Breast epithelium (tissue), 4 donors: ENCODE measurements around the gene FOXRED1. TPM values are rescaled to one million over a fixed set of nuclear protein-coding genes. Genes with fewer than 3 reads are reported as not detected.

Source experiments
- DNase-seq, 2 donors: peaks; one replicate each; pipeline ENCODE4 v3.0.0-alpha.2; 2019; ENCODE audit warnings: low spot score in 2 of 2
- H3K27ac ChIP-seq, 2 donors: fragments of 200-600 bp; sonication (generic) in 1 of 2; one replicate each; pipeline ENCODE4 v1.5.1; 2016 to 2019; ENCODE audit warnings: mild to moderate bottlenecking in 1 of 2
- H3K27me3 ChIP-seq, 2 donors: fragments of 200-600 bp; sonication (generic) in 1 of 2; one replicate each; pipeline versions ENCODE4 v1.5.1 to v1.6.0; 2017 to 2019; ENCODE audit warnings: control low read depth in 1 of 2, mild to moderate bottlenecking in 1 of 2
- H3K36me3 ChIP-seq: fragments of 200-600 bp; one replicate; pipeline ENCODE4 v1.5.1; 2019
- H3K4me1 ChIP-seq, 2 donors: fragments of 200-600 bp; sonication (generic); one replicate each; pipeline ENCODE4 v1.5.1; 2016 to 2019; ENCODE audit warnings: control low read depth in 1 of 2
- H3K4me3 ChIP-seq, 3 donors: fragments of 200-600 bp; sonication (generic); 1 replicate in 2 of 3; 2 replicates in 1 of 3; pipeline ENCODE4 v1.5.1; 2016 to 2019; ENCODE audit warnings: mild to moderate bottlenecking in 3 of 3, moderate library complexity in 2 of 3
- H3K9me3 ChIP-seq, 2 donors: fragments of 200-600 bp; sonication (generic) in 1 of 2; one replicate each; pipeline ENCODE4 v1.5.1; 2016 to 2019; ENCODE audit warnings: control low read depth in 1 of 2
- CTCF ChIP-seq, 3 donors: fragments of 450-650 bp; IDR thresholded peaks; one replicate each; pipeline ENCODE4 v1.5.1; 2016 to 2017; ENCODE audit warnings: antibody characterized with exemption in 3 of 3, mild to moderate bottlenecking in 3 of 3, moderate library complexity in 3 of 3
- POLR2A ChIP-seq: fragments of 450-650 bp; IDR thresholded peaks from one replicate; pipeline ENCODE4 v1.6.1; 2016; ENCODE audit warnings: antibody characterized with exemption, mild to moderate bottlenecking, moderate library complexity
- POLR2AphosphoS5 ChIP-seq, 3 donors: sonication (generic); formaldehyde crosslinking; IDR thresholded peaks; one replicate each; pipeline ENCODE4 v1.6.1; 2017; ENCODE audit warnings: antibody characterized with exemption in 3 of 3
- intact Hi-C: fragments of 100-400 bp; cut with DNase I; formaldehyde crosslinking; loops from one replicate; pipeline ENCODE4 v1.15.1; 2023; ENCODE audit warnings: low total_unique reads
- total RNA-seq, 3 donors: library from RNA; depleted of rRNA; stranded (reverse); fragments of >200 nt; gene quantifications; one replicate each; pipeline ENCODE4 v1.1.0, GENCODE V29; 2016

FOXRED1 gene
- total RNA-seq, 3 donors from 2014 or later = 13.1 to 23.3 (median 16.6) TPM

GRCh38 chr11:126229858-126230540 is 39.0 kb upstream of the FOXRED1 start:
- intact Hi-C loops = loop anchor here (5.0 kb wide), 1 partner anchor 1458 kb away; no protein-coding TSS in a partner anchor
- Histone ChIP-seq H3K4me3 (no peak overlapping the region), H3K36me3 (no peaks in the 10 kb centered on the region), H3K4me1 (no peaks in the 10 kb centered on the region), H3K27ac (no peak overlapping the region), H3K27me3 (no peaks in the 10 kb centered on the region), H3K9me3 (no peaks in the 10 kb centered on the region)
- TF ChIP-seq POLR2AphosphoS5 (IDR thresholded peaks at IDR 0.05) = no peak
- TF ChIP-seq POLR2A = no peak
- no peak for TF ChIP-seq CTCF (IDR thresholded peaks at IDR 0.05)
- DNase-seq = no peak

- Histone ChIP-seq H3K9me3 (no peaks in the 10 kb centered on the region), H3K4me3 (no peak overlapping the region), H3K4me1 (no peaks in the 10 kb centered on the region), H3K27ac (no peak overlapping the region), H3K27me3 (no peaks in the 10 kb centered on the region), H3K36me3 (no peaks in the 10 kb centered on the region)
- intact Hi-C loops = loop anchor here (5.0 kb wide), 1 partner anchor 1460 kb away; no protein-coding TSS in a partner anchor
- DNase-seq = no peak
- TF ChIP-seq POLR2AphosphoS5 (IDR thresholded peaks at IDR 0.05) (no peak), POLR2A (no peak), CTCF (IDR thresholded peaks at IDR 0.05) (no peak)
These were observed 37.1 kb upstream of the FOXRED1 start for GRCh38 chr11:126231725-126232459.

GRCh38 chr11:126232683-126233082 is 36.3 kb upstream of the FOXRED1 start:
- intact Hi-C loops = loop anchor here (5.0 kb wide), 1 partner anchor 1460 kb away; no protein-coding TSS in a partner anchor
- no peaks in the 10 kb centered on the region for H3K4me1 ChIP-seq
- H3K27ac ChIP-seq = no peak overlapping the region
- H3K9me3 ChIP-seq = no peaks in the 10 kb centered on the region
- DNase-seq = no peak
- H3K36me3 ChIP-seq = no peaks in the 10 kb centered on the region
- TF ChIP-seq POLR2AphosphoS5 (IDR thresholded peaks at IDR 0.05) (no peak), CTCF (IDR thresholded peaks at IDR 0.05) (no peak), POLR2A (no peak)
- H3K27me3 ChIP-seq = no peaks in the 10 kb centered on the region
- no peak overlapping the region for H3K4me3 ChIP-seq

GRCh38 chr11:126233391-126233790 is 35.6 kb upstream of the FOXRED1 start:
- DNase-seq = no peak
- TF ChIP-seq POLR2A (no peak), CTCF (IDR thresholded peaks at IDR 0.05) (no peak), POLR2AphosphoS5 (IDR thresholded peaks at IDR 0.05) (no peak)
- Histone ChIP-seq H3K27me3 (no peaks in the 10 kb centered on the region), H3K36me3 (no peaks in the 10 kb centered on the region), H3K4me1 (no peaks in the 10 kb centered on the region), H3K4me3 (no peak overlapping the region), H3K9me3 (no peaks in the 10 kb centered on the region), H3K27ac (no peak overlapping the region)
- intact Hi-C loops = loop anchor here (5.0 kb wide), 1 partner anchor 1461 kb away; no protein-coding TSS in a partner anchor

- H3K4me1 ChIP-seq = no peaks in the 10 kb centered on the region
- H3K9me3 ChIP-seq = no peaks in the 10 kb centered on the region
- TF ChIP-seq POLR2A = no peak
- TF ChIP-seq CTCF (IDR thresholded peaks at IDR 0.05) = no peak
- TF ChIP-seq POLR2AphosphoS5 (IDR thresholded peaks at IDR 0.05) = no peak
- no peaks in the 10 kb centered on the region for H3K36me3 ChIP-seq
- H3K4me3 ChIP-seq = no peak overlapping the region
- H3K27me3 ChIP-seq = no peaks in the 10 kb centered on the region
- H3K27ac ChIP-seq = peak overlapping the region in 1 of 2 donors; percentile 5
- no peak for DNase-seq
- intact Hi-C loops = no loop called here
These were observed 22.3 kb upstream of the FOXRED1 start for GRCh38 chr11:126246636-126247035.
